ENCODE results near the gene ANKLE2.

ANKLE2 gene

DNA sequence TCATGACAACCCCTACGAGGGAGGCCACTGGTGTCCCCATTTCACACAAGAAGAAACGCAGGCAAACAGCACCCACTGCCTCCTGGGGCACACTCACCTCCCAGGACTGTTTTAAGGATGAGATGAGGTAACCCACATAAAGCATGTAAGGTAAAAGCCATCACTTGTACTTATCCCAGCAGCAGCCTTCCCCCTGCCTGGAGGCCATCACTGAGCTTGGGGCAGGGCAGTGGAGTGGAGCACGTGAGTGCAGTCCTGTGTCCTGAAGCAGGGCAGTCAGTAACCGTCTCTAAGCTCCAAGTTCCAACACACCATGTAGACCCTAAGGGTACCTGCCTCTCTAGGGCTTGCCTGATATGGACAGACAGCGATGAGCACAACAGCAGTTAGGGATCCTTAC is 76.2 kb downstream of the ANKLE2 start:
- DNase-seq: no peak

GRCh38 chr12:132677492-132677891 is 84.1 kb downstream of the ANKLE2 start:
- DNase-seq: no peak

DNA sequence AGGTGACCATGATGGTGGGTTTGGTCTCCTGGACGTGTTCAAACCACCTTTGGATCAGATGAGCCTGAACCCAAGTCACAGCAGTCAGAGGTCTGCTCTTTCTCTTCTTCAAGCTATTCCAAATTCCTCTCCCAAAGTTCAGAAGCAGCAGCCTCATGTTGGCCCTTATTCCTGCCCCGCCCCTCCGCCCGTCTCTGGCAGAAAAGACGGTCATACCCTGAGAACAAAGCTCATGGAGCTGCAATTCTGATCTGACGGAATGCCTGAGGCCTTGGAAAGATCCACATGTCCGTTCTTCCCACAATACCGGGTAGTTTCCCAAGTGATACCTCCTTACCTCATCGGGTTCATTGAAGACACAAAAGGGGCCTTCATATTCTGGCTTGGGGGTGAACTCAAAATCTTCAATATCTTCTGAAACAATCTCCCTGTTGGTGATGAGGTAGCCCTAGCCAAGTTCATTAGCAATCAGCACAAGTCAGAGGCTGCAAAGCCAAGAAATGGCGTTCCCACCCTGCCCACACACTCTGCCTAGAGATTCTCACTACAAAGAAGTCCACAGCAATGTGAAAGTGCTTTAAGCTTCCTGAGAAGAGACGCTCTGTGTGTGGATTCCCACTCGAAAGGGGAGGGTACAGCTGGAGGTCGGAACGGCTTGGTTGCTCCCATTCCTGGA is 85.7 kb downstream of the ANKLE2 start:
- DNase-seq: no peak

All from CD4-positive, alpha-beta T cell treated with Interleukin-10 for 1 hour (primary cell).